GM12875 (cell line): ENCODE data around the gene ZEB2.

Source experiments
- H3K4me3 ChIP-seq: one replicate; pipeline ENCODE4 v1.5.1; 2011; ENCODE audit warnings: low read depth, low read length, control low read depth
- CTCF ChIP-seq: IDR thresholded peaks from 2 replicates; pipeline ENCODE4 v1.5.1; 2011; ENCODE audit warnings: low read depth, mild to moderate bottlenecking, control low read depth, inconsistent platforms, low read length, moderate library complexity, borderline replicate concordance; ENCODE audit not compliant: insufficient read depth

ZEB2 gene

DNA sequence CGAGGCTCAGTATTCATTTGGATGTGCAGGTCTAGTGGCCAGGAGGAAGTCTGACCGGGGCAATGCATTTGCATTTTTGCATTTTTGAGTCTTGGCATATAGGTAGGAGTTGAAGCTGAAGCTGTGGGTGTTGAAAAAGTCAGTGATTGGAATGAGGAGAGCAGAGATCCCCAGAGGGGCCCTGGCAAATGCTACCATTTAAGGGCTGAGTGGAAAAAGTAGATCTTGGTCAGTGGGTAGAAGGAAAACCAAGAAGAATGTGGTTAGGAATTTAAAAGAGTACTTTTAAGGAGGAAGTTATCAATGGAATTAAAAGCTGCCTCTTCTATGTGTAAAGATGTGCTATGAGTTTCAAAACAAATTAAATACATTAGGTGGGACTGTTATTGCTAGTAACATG lies 143.0 kb downstream of the ZEB2 start:
- no peak overlapping the region for H3K4me3 ChIP-seq
- no peak for TF ChIP-seq CTCF

DNA sequence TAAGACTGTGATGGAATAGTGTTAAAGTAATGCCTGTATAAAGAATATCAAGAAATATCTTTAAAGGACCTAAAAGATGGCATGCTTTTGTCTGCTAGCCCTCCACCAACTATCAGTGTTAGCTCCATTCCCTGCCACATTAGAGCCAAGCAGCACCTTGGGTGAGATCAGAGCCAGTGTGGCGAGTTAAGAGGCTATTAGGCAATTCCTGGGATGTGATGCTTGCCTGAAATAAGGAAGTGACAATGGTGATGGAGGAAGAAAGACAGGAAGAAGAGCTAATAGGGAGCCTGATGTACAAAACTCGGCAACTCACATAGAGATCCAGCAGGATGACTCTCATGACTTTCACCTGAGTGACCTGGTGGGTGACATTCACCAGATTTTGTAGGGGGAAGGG lies 143.5 kb downstream of the ZEB2 start:
- TF ChIP-seq CTCF = no peak
- no peak overlapping the region for H3K4me3 ChIP-seq

- H3K4me3 ChIP-seq = no peak overlapping the region
- TF ChIP-seq CTCF = no peak
These were observed 145.7 kb downstream of the ZEB2 start for GRCh38 chr2:144374163-144374661.

DNA sequence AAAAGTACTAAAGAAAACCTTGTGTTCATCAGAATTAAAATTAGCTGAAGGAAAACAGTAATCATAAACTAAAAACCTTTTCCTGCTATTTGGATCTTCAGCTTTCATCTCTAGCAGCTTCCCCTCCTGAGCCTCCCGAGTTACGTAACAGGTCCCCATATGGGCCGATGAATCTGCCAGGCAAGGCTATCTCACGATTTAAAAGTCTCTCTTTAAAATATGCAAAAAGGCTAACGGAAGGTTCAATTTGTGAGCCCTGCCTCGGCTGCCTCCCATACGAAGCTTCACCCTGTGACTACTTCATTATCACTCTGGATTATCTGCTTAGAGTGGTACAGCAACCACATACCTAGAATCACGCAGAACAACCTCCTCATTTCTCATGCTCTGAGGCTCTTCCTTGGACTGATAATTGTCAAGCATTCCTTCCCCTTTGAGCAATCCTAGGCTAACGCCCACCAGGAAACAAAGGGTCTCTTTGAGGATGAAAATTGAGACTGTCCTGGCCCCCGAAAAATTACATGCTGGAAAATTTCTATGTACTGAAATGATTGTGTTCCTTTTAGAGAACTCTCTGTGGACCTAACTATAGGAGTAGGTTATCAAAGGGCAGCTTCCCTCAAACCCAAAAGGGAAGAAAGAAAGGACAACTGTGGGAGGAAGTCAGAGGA lies 147.4 kb downstream of the ZEB2 start:
- H3K4me3 ChIP-seq = no peak overlapping the region
- no peak for TF ChIP-seq CTCF

- no peak overlapping the region for H3K4me3 ChIP-seq
- no peak for TF ChIP-seq CTCF
These were observed 148.9 kb downstream of the ZEB2 start for GRCh38 chr2:144370937-144371584.

- no peak overlapping the region for H3K4me3 ChIP-seq
- TF ChIP-seq CTCF = no peak
These were observed 150.5 kb downstream of the ZEB2 start for GRCh38 chr2:144369416-144369815.
